Nephron (organoid): ENCODE measurements around the gene TTC13.

Experiments
- H3K27ac Mint-ChIP-seq, 3 experiments: 2 replicates each; pipeline ENCODE4 v1.8.0; 2020; ENCODE audit warnings: mixed read lengths in 3 of 3, mild to moderate bottlenecking in 2 of 3, moderate library complexity in 1 of 3
- H3K27me3 Mint-ChIP-seq: 2 replicates; pipeline ENCODE4 v1.8.0; 2021; ENCODE audit warnings: low read depth, mild to moderate bottlenecking, moderate library complexity, mixed read lengths
- H3K36me3 Mint-ChIP-seq: 2 replicates; pipeline ENCODE4 v1.8.0; 2020; ENCODE audit warnings: low read depth, mixed read lengths
- H3K4me1 Mint-ChIP-seq: 2 replicates; pipeline ENCODE4 v1.8.0; 2020; ENCODE audit warnings: mixed read lengths
- H3K4me3 Mint-ChIP-seq, 3 experiments: 2 replicates each; pipeline ENCODE4 v1.8.0; 2020; ENCODE audit warnings: mild to moderate bottlenecking in 3 of 3, mixed read lengths in 3 of 3, moderate library complexity in 2 of 3
- H3K9me3 Mint-ChIP-seq: 2 replicates; pipeline ENCODE4 v1.8.0; 2020; ENCODE audit warnings: mixed read lengths
- TF ChIP-seq, protein P1 (sequence below), 3 experiments: fragments of 200-600 bp; sonication (generic); IDR thresholded peaks; one replicate each; pipeline ENCODE4 v1.5.0; 2021; ENCODE audit warnings: antibody characterized with exemption in 3 of 3; ENCODE audit not compliant: unreplicated experiment in 3 of 3

The TTC13 gene

DNA sequence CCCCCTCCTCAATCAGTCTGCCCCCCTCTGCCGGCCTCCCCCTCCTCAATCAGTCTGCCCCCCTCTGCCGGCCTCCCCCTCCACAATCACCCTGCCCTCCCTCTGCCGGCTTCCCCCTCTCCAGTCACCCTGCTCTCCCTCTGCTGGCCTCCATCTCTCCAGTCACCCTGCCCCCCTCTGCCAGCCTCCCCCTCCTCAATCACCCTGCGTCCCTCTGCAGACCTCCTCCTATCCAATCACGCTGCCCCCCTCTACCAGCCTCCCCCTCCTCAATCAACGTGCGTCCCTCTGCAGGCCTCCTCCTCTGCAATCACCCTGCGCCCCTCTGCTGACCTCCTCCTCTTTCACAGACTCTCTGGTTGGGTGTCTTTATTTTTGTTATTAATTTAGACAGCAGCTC is 98.9 kb downstream of the TTC13 start:
- Mint-ChIP-seq H3K27ac (peak overlapping the region; percentile 79 to 91 (median 90)), H3K36me3 (peaks cover 10% of the 10 kb centered on the region), H3K4me1 (peaks cover 70% of the 10 kb centered on the region), H3K9me3 (peaks cover 5% of the 10 kb centered on the region), H3K4me3 (no peak overlapping the region), H3K27me3 (peaks cover 13% of the 10 kb centered on the region)
- TF ChIP-seq, protein P1, sequence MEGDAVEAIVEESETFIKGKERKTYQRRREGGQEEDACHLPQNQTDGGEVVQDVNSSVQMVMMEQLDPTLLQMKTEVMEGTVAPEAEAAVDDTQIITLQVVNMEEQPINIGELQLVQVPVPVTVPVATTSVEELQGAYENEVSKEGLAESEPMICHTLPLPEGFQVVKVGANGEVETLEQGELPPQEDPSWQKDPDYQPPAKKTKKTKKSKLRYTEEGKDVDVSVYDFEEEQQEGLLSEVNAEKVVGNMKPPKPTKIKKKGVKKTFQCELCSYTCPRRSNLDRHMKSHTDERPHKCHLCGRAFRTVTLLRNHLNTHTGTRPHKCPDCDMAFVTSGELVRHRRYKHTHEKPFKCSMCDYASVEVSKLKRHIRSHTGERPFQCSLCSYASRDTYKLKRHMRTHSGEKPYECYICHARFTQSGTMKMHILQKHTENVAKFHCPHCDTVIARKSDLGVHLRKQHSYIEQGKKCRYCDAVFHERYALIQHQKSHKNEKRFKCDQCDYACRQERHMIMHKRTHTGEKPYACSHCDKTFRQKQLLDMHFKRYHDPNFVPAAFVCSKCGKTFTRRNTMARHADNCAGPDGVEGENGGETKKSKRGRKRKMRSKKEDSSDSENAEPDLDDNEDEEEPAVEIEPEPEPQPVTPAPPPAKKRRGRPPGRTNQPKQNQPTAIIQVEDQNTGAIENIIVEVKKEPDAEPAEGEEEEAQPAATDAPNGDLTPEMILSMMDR (IDR thresholded peaks at IDR 0.05; ENCODE audit: unreplicated experiment in 3 of 3), result no peak

DNA sequence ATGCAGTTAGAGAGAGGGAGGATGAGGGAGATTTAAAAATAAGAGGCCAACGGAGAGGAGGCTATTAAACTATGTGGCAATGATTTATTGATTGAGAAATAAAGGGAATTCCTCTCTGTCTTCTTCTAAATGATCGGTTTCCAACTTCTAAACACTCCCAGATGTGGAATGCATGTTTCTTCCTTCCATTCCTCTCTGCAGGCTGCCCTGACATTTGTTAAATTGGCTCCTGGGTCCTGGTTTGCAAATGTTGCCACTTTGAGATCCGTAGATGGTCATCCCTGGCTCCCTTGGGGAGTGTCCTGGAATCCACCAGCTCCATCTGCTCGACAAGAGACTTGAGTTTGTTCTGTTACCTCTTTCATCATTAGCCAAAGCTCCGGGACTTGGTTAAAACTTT is 100.1 kb downstream of the TTC13 start:
- H3K4me3 Mint-ChIP-seq, result no peak overlapping the region
- H3K4me1 Mint-ChIP-seq, result peaks cover 64% of the 10 kb centered on the region
- H3K27me3 Mint-ChIP-seq, result peaks cover 13% of the 10 kb centered on the region
- H3K36me3 Mint-ChIP-seq, result peaks cover 10% of the 10 kb centered on the region
- TF ChIP-seq, protein P1 (IDR thresholded peaks at IDR 0.05; ENCODE audit: unreplicated experiment in 3 of 3), result no peak
- peak overlapping the region; percentile 90 to 91 (median 91) for H3K27ac Mint-ChIP-seq
- no peaks in the 10 kb centered on the region for H3K9me3 Mint-ChIP-seq

DNA sequence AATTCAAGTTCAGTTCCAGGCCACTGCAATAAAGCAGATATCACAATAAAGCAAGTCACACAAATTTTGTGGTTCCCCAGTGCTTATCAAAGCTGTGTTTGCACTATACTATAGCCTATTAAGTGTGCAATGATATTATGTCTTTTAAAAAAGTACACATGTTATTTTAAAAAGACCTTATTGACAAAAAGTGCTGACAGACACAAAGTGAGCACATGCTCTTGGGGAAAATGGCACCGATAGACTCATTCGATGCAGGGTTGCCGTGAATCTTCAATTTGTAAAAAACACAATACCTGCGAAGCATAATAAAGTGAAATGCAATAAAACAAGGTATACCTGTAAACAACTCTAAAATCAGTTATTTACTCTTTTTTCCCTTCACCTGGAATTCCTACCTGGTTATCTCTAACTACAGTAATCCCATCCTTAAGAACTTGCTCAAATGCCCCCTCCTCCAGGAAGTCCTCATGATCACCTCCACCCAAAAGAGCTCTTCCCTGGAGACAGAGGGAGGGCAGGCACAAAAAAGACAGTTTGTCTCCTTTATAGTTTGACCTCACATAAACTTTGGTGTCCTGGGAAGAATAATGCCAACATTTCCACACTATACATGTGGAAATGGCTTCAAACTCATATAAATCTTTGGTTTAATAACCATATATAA is 100.6 kb downstream of the TTC13 start:
- Mint-ChIP-seq H3K4me1 (peaks cover 63% of the 10 kb centered on the region), H3K4me3 (peak overlapping the region in 1 of 3 experiments; percentile 5), H3K27ac (peak overlapping the region; percentile 90 to 91 (median 91)), H3K27me3 (peaks cover 13% of the 10 kb centered on the region), H3K9me3 (no peaks in the 10 kb centered on the region), H3K36me3 (peaks cover 10% of the 10 kb centered on the region)
- TF ChIP-seq, protein P1 (IDR thresholded peaks at IDR 0.05; ENCODE audit: unreplicated experiment in 3 of 3), result no peak

DNA sequence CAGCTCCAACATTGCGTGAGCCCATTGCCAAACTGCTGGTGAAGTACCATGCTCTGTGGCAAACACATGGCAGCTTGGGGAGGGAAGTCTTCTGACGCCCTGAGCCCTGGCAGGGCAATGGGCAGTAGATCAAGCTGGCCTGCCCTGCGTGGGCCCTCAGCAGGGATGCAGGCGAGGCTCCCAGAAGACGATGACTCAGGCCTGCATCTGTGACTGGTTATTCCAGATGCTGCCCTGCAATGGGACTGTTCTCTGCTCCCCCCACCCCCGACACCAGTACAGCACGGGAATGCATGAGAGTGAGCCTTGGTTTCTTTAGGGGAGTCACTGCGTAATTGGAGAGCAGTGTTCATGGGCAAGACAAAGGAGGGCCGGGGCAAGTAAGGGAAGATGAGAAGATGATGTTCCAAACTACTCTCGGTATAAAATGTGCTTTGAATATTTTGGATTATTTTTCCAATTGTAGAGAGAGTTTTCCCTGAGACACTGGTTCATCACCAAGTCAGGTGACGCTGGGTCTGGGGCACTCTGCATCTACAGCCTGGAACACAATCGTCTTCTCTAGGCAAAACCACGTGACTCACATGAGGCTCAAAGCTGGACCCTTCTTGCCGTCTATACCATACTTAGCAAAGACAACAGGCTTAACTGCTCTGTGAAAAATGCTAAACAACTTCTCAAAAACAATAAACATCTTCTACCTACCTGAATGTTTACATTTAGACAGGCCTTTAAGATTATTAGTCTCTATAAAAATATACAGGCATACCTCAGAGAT is 101.3 kb downstream of the TTC13 start:
- Mint-ChIP-seq H3K4me1 (peaks cover 56% of the 10 kb centered on the region), H3K36me3 (peaks cover 6% of the 10 kb centered on the region), H3K4me3 (no peak overlapping the region), H3K27ac (peak overlapping the region in 2 of 3 experiments; percentile 12 to 66), H3K9me3 (no peaks in the 10 kb centered on the region), H3K27me3 (peaks cover 6% of the 10 kb centered on the region)
- TF ChIP-seq, protein P1 (IDR thresholded peaks at IDR 0.05; ENCODE audit: unreplicated experiment in 3 of 3), result no peak

DNA sequence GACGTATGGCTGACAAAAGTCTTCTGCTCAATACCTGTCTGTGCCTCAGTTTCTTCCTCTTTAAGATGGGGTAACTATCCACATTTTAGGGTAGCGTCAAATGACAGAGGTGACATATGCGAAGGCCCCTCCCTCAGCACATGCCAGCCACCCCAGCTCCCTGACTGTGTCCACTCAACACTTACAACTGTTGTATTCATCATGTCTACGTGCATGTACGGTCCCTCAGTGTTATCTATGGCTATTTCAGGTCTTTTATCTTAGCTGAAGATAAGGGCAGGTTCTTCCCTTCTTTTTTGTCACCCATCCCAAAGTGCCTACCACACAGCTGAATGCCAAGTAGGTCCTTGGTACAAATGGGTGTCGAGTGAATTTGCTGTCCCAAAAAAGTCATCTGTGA is 102.0 kb downstream of the TTC13 start:
- H3K4me1 Mint-ChIP-seq, result peaks cover 52% of the 10 kb centered on the region
- TF ChIP-seq, protein P1 (IDR thresholded peaks at IDR 0.05; ENCODE audit: unreplicated experiment in 3 of 3), result no peak
- no peak overlapping the region for H3K27ac Mint-ChIP-seq
- H3K36me3 Mint-ChIP-seq, result peaks cover 6% of the 10 kb centered on the region
- H3K9me3 Mint-ChIP-seq, result no peaks in the 10 kb centered on the region
- peaks cover 4% of the 10 kb centered on the region for H3K27me3 Mint-ChIP-seq
- H3K4me3 Mint-ChIP-seq, result no peak overlapping the region
